CD4-positive, alpha-beta T cell (primary cell): ENCODE data around the gene ADGRL2. TPM values are rescaled to one million over a fixed set of nuclear protein-coding genes. Genes with fewer than 3 reads are reported as not detected.

Experiments used
- ATAC-seq: fragments of 200-7000 bp; cut with Tn5 transposase; one replicate; pipeline ENCODE4 v1.10.0; 2022; ENCODE audit warnings: mild to moderate bottlenecking; ENCODE audit not compliant: poor library complexity
- CTCF ChIA-PET: fragments of 350-600 bp; sonication (Branson Sonifier 250); formaldehyde crosslinking; loops from one replicate; lab custom pipeline; 2021; ENCODE audit warnings: antibody characterized with exemption, inconsistent platforms; lab: Charles Lee
- POLR2A ChIA-PET: fragments of 350-600 bp; sonication (Branson Sonifier 250); formaldehyde crosslinking; loops from one replicate; lab custom pipeline; 2021; ENCODE audit warnings: antibody characterized with exemption, inconsistent platforms; lab: Charles Lee
- DNase-seq, 14 experiments: peaks; one replicate each; pipeline ENCODE4 v3.0.0-alpha.2; 2013 to 2020; ENCODE audit warnings: mixed read lengths in 2 of 14
- H3K27ac ChIP-seq, 2 donors: one replicate each; pipeline versions ENCODE4 v1.5.1 to v1.7.0; 2013; ENCODE audit warnings: low read length in 2 of 2, low read depth in 1 of 2, mild to moderate bottlenecking in 1 of 2
- H3K27me3 ChIP-seq, 2 experiments: 1 replicate in 1 of 2; 2 replicates in 1 of 2; pipeline versions ENCODE4 v1.6.1 to v1.7.0; 2013; ENCODE audit warnings: low read length in 2 of 2, control low read depth in 1 of 2, mild to moderate bottlenecking in 1 of 2, moderate library complexity in 1 of 2; ENCODE audit not compliant: insufficient read depth in 2 of 2, control insufficient read depth in 1 of 2
- H3K36me3 ChIP-seq: one replicate; pipeline ENCODE4 v1.6.1; 2013; ENCODE audit warnings: low read length, control low read depth; ENCODE audit not compliant: insufficient read depth
- H3K4me1 ChIP-seq: one replicate; pipeline ENCODE4 v1.6.1; 2013; ENCODE audit warnings: low read length, control low read depth; ENCODE audit not compliant: insufficient read depth
- H3K4me3 ChIP-seq: one replicate; pipeline ENCODE4 v1.5.1; 2013; ENCODE audit warnings: mild to moderate bottlenecking, low read length, moderate library complexity
- H3K9me3 ChIP-seq, 2 experiments: 1 replicate in 1 of 2; 2 replicates in 1 of 2; pipeline versions ENCODE4 v1.6.1 to v1.7.0; 2013; ENCODE audit warnings: low read length in 2 of 2, mild to moderate bottlenecking in 2 of 2, control low read depth in 1 of 2, moderate library complexity in 1 of 2; ENCODE audit not compliant: control insufficient read depth in 1 of 2, insufficient read depth in 1 of 2
- H3K27ac Mint-ChIP-seq: one replicate; pipeline ENCODE4 v1.8.0; 2020; ENCODE audit warnings: mixed read lengths
- H3K27me3 Mint-ChIP-seq: one replicate; pipeline ENCODE4 v1.8.0; 2021; ENCODE audit warnings: mixed read lengths
- H3K36me3 Mint-ChIP-seq: one replicate; pipeline ENCODE4 v1.8.0; 2021; ENCODE audit warnings: low read depth, mixed read lengths
- H3K4me1 Mint-ChIP-seq: one replicate; pipeline ENCODE4 v1.8.0; 2021; ENCODE audit warnings: low read depth, mixed read lengths
- H3K4me3 Mint-ChIP-seq: one replicate; pipeline ENCODE4 v1.8.0; 2020; ENCODE audit warnings: mild to moderate bottlenecking, mixed read lengths
- H3K9me3 Mint-ChIP-seq: one replicate; pipeline ENCODE4 v1.8.0; 2020; ENCODE audit warnings: mixed read lengths
- intact Hi-C, 2 experiments: fragments of 100-400 bp; cut with DNase I in 1 of 2; cut with micrococcal nuclease in 1 of 2; formaldehyde crosslinking; loops; one replicate each; pipeline versions ENCODE4 v1.15.1 to v1.9.0; 2023 to 2025; cut with DNase I, micrococcal nuclease
- total RNA-seq, 174 experiments: library from RNA in 2 of 174; stranded (reverse) in 2 of 174; gene quantifications; one replicate each; pipeline ENCODE4 v1.2.3 and lab custom pipeline; 2021 to 2026
- TF ChIP-seq, protein P1 (sequence below): fragments of 200-600 bp; IDR thresholded peaks from one replicate; pipeline ENCODE4 v1.8.0; 2022; ENCODE audit warnings: antibody characterized with exemption, mild to moderate bottlenecking

Gene ADGRL2
- total RNA-seq, 2 experiments from 2014 or later: not detected

- CTCF ChIA-PET: no interaction called here
- Mint-ChIP-seq H3K36me3 (no peaks in the 10 kb centered on the region), H3K9me3 (no peaks in the 10 kb centered on the region), H3K27ac (no peak overlapping the region), H3K4me1 (no peaks in the 10 kb centered on the region), H3K27me3 (no peaks in the 10 kb centered on the region), H3K4me3 (no peak overlapping the region)
- intact Hi-C loops: no loop called here
- ATAC-seq: no peak
- TF ChIP-seq, protein P1, sequence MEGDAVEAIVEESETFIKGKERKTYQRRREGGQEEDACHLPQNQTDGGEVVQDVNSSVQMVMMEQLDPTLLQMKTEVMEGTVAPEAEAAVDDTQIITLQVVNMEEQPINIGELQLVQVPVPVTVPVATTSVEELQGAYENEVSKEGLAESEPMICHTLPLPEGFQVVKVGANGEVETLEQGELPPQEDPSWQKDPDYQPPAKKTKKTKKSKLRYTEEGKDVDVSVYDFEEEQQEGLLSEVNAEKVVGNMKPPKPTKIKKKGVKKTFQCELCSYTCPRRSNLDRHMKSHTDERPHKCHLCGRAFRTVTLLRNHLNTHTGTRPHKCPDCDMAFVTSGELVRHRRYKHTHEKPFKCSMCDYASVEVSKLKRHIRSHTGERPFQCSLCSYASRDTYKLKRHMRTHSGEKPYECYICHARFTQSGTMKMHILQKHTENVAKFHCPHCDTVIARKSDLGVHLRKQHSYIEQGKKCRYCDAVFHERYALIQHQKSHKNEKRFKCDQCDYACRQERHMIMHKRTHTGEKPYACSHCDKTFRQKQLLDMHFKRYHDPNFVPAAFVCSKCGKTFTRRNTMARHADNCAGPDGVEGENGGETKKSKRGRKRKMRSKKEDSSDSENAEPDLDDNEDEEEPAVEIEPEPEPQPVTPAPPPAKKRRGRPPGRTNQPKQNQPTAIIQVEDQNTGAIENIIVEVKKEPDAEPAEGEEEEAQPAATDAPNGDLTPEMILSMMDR: no peak
- DNase-seq: no peak
- Histone ChIP-seq H3K4me3 (no peak overlapping the region), H3K36me3 (no peaks in the 10 kb centered on the region), H3K9me3 (no peaks in the 10 kb centered on the region), H3K27me3 (no peaks in the 10 kb centered on the region), H3K27ac (no peak overlapping the region), H3K4me1 (no peaks in the 10 kb centered on the region)
- POLR2A ChIA-PET: no interaction called here
Observed at GRCh38 chr1:81756872-81757271, 43.9 kb upstream of the ADGRL2 start.

- Histone ChIP-seq H3K36me3 (no peaks in the 10 kb centered on the region), H3K9me3 (no peaks in the 10 kb centered on the region), H3K4me1 (no peaks in the 10 kb centered on the region), H3K27ac (no peak overlapping the region), H3K27me3 (no peaks in the 10 kb centered on the region), H3K4me3 (no peak overlapping the region)
- Mint-ChIP-seq H3K4me3 (no peak overlapping the region), H3K36me3 (no peaks in the 10 kb centered on the region), H3K4me1 (no peaks in the 10 kb centered on the region), H3K27me3 (no peaks in the 10 kb centered on the region), H3K9me3 (no peaks in the 10 kb centered on the region), H3K27ac (no peak overlapping the region)
- CTCF ChIA-PET: no interaction called here
- POLR2A ChIA-PET: no interaction called here
- TF ChIP-seq, protein P1: no peak
- DNase-seq (no peak), ATAC-seq (no peak)
- intact Hi-C loops: no loop called here
Observed at GRCh38 chr1:81757398-81758020, 43.2 kb upstream of the ADGRL2 start.

GRCh38 chr1:81758181-81758580 lies 42.6 kb upstream of the ADGRL2 start:
- POLR2A ChIA-PET: no interaction called here

More at GRCh38 chr1:81758181-81758580, 42.6 kb upstream of the ADGRL2 start:
- Histone ChIP-seq H3K27ac (no peak overlapping the region), H3K27me3 (no peaks in the 10 kb centered on the region), H3K4me3 (no peak overlapping the region), H3K4me1 (no peaks in the 10 kb centered on the region), H3K36me3 (no peaks in the 10 kb centered on the region), H3K9me3 (no peaks in the 10 kb centered on the region)
- Mint-ChIP-seq H3K4me3 (no peak overlapping the region), H3K9me3 (no peaks in the 10 kb centered on the region), H3K27me3 (no peaks in the 10 kb centered on the region), H3K27ac (no peak overlapping the region), H3K4me1 (no peaks in the 10 kb centered on the region), H3K36me3 (no peaks in the 10 kb centered on the region)
- DNase-seq (no peak), ATAC-seq (no peak)
- CTCF ChIA-PET: no interaction called here
- TF ChIP-seq, protein P1: no peak
- intact Hi-C loops: no loop called here
